Keratinocyte (primary cell): ENCODE data around the gene DIAPH2. TPM values are rescaled to one million over a fixed set of nuclear protein-coding genes. Genes with fewer than 3 reads are reported as not detected.

Experiments
- DNase-seq: peaks from one replicate; pipeline ENCODE4 v3.0.0-alpha.2; 2011; ENCODE audit warnings: low read depth, missing footprints, low spot score
- FAIRE-seq: peaks from 2 replicates; lab custom pipeline; 2011; peaks lifted over from hg19 to GRCh38; lab: Jason Lieb, UNC
- H2AFZ ChIP-seq: 2 replicates; pipeline ENCODE4 v1.6.0; 2012; ENCODE audit warnings: low read length, control low read depth, inconsistent platforms; ENCODE audit not compliant: control insufficient read depth
- H3K27ac ChIP-seq: 2 replicates; pipeline ENCODE4 v1.5.1; 2011; ENCODE audit warnings: low read length; ENCODE audit not compliant: control insufficient read depth, insufficient read depth
- H3K27me3 ChIP-seq: 3 replicates; pipeline ENCODE4 v1.6.0; 2011; ENCODE audit warnings: low read length; ENCODE audit not compliant: control insufficient read depth, insufficient read depth; ENCODE audit errors: extremely low read depth
- H3K36me3 ChIP-seq, 2 experiments: 2 replicates in 1 of 2; 3 replicates in 1 of 2; pipeline ENCODE4 v1.5.1; 2011; ENCODE audit warnings: low read length in 2 of 2, mild to moderate bottlenecking in 1 of 2; ENCODE audit not compliant: control insufficient read depth in 2 of 2, insufficient read depth in 2 of 2; ENCODE audit errors: extremely low read depth in 1 of 2
- H3K4me1 ChIP-seq: 3 replicates; pipeline ENCODE4 v1.5.1; 2011; ENCODE audit warnings: low read length; ENCODE audit not compliant: control insufficient read depth, insufficient read depth; ENCODE audit errors: extremely low read depth
- H3K4me2 ChIP-seq: 3 replicates; pipeline ENCODE4 v1.6.0; 2011; ENCODE audit warnings: low read depth, low read length; ENCODE audit not compliant: control insufficient read depth, insufficient read depth; ENCODE audit errors: extremely low read depth
- H3K4me3 ChIP-seq, 3 experiments: fragments of 200-600 bp in 1 of 3; sonication (generic) in 1 of 3; 2 replicates in 2 of 3; 3 replicates in 1 of 3; pipeline ENCODE4 v1.5.1; 2011 to 2016; ENCODE audit warnings: low read length in 3 of 3, mild to moderate bottlenecking in 3 of 3, control low read depth in 2 of 3, inconsistent platforms in 1 of 3, low read depth in 1 of 3, mixed read lengths in 1 of 3, mixed run types in 1 of 3, moderate library complexity in 1 of 3; ENCODE audit not compliant: control insufficient read depth in 2 of 3, insufficient read depth in 2 of 3; ENCODE audit errors: extremely low read depth in 1 of 3
- H3K79me2 ChIP-seq: 2 replicates; pipeline ENCODE4 v1.6.0; 2012; ENCODE audit warnings: low read length; ENCODE audit not compliant: control insufficient read depth, insufficient read depth
- H3K9ac ChIP-seq: 3 replicates; pipeline ENCODE4 v1.6.0; 2011; ENCODE audit warnings: low read length; ENCODE audit not compliant: control insufficient read depth, insufficient read depth; ENCODE audit errors: extremely low read depth
- H3K9me1 ChIP-seq: 3 replicates; pipeline ENCODE4 v1.6.0; 2011; ENCODE audit warnings: low read length; ENCODE audit not compliant: control insufficient read depth, insufficient read depth; ENCODE audit errors: extremely low read depth
- H3K9me3 ChIP-seq: 2 replicates; pipeline ENCODE4 v1.5.1; 2012; ENCODE audit warnings: low read depth, low read length; ENCODE audit not compliant: control insufficient read depth
- H4K20me1 ChIP-seq: 3 replicates; pipeline ENCODE4 v1.6.0; 2011; ENCODE audit warnings: low read length; ENCODE audit not compliant: control insufficient read depth, insufficient read depth; ENCODE audit errors: extremely low read depth
- EZH2 ChIP-seq: IDR thresholded peaks from one replicate; pipeline ENCODE4 v1.6.1; 2012; ENCODE audit warnings: inconsistent platforms, mild to moderate bottlenecking, low read length, moderate library complexity
- dilution Hi-C: fragments of 300-500 bp; cut with MboI; formaldehyde crosslinking; loops from one replicate; pipeline ENCODE4 v1.7.0; 2020; ENCODE audit warnings: low sequenced_read_pairs; ENCODE audit not compliant: extremely low pct_ligation_motif_present
- polyA plus RNA-seq, 5 experiments: library from polyadenylated mRNA; depleted of rRNA in 3 of 5; stranded (reverse) in 3 of 5; stranded (forward) in 1 of 5; unstranded in 1 of 5; fragments of >200 nt; gene quantifications; 1 replicate in 1 of 5; 2 replicates in 3 of 5; 3 replicates in 1 of 5; pipeline versions ENCODE4 v1.2.1 to v1.2.3, GENCODE V29; 2011 to 2012; ENCODE audit warnings: missing spikeins in 2 of 5, low read depth in 1 of 5, low replicate concordance in 1 of 5
- TF ChIP-seq, protein P1 (sequence below), 3 experiments: IDR thresholded peaks in 1 of 3; conservative IDR thresholded peaks in 1 of 3; optimal IDR thresholded peaks in 1 of 3; 2 replicates in 2 of 3; 3 replicates in 1 of 3; pipeline versions ENCODE3 to v1.5.1; 2011; ENCODE audit warnings: low read length in 3 of 3, mild to moderate bottlenecking in 3 of 3, moderate library complexity in 2 of 3, control low read depth in 1 of 3, inconsistent platforms in 1 of 3; ENCODE audit not compliant: insufficient read depth in 2 of 3; ENCODE audit errors: extremely low read depth in 1 of 3

Gene DIAPH2
- polyA plus RNA-seq, 1 donor (not counting 4 experiments of a cell fraction or from before 2014, with no cell fraction given): 7.4 TPM

DNA sequence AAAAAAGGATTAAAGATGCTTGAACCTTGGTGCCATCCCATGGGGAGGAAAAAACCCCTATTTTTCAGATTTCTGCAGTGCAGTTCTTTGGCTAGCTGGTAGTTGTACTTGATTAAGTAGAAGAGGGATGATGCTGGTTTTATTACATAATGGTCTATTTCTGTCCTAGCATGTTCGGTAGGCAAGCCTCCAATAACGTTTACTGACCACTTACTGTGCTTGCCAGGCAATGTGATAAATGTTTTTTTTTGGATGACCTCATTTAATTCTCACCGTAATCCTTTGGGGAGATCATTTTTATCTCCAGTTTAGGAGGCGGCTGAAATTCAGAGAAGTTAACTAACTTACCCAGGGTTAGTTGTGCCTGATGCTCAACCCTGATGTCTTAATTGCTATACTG is 106.9 kb downstream of the DIAPH2 start:
- Histone ChIP-seq H3K4me1 (no peaks in the 10 kb centered on the region), H3K9me1 (no peaks in the 10 kb centered on the region), H3K4me3 (no peak overlapping the region), H3K36me3 (no peaks in the 10 kb centered on the region), H3K27ac (no peak overlapping the region), H3K27me3 (no peaks in the 10 kb centered on the region), H3K9ac (no peak overlapping the region), H3K79me2 (no peaks in the 10 kb centered on the region), H3K4me2 (no peak overlapping the region), H3K9me3 (no peaks in the 10 kb centered on the region), H4K20me1 (no peaks in the 10 kb centered on the region), H2AFZ (no peak overlapping the region)
- FAIRE-seq (no peak), DNase-seq (no peak)
- TF ChIP-seq, protein P1, sequence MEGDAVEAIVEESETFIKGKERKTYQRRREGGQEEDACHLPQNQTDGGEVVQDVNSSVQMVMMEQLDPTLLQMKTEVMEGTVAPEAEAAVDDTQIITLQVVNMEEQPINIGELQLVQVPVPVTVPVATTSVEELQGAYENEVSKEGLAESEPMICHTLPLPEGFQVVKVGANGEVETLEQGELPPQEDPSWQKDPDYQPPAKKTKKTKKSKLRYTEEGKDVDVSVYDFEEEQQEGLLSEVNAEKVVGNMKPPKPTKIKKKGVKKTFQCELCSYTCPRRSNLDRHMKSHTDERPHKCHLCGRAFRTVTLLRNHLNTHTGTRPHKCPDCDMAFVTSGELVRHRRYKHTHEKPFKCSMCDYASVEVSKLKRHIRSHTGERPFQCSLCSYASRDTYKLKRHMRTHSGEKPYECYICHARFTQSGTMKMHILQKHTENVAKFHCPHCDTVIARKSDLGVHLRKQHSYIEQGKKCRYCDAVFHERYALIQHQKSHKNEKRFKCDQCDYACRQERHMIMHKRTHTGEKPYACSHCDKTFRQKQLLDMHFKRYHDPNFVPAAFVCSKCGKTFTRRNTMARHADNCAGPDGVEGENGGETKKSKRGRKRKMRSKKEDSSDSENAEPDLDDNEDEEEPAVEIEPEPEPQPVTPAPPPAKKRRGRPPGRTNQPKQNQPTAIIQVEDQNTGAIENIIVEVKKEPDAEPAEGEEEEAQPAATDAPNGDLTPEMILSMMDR (optimal IDR thresholded peaks at IDR 0.05 in 1 of 3, IDR thresholded peaks at IDR 0.05 in 1 of 3, conservative IDR thresholded peaks at IDR 0.05 in 1 of 3; ENCODE audit: extremely low read depth in 1 of 3, insufficient read depth in 2 of 3, low read length in 3 of 3): no peak
- no peak for TF ChIP-seq EZH2
- dilution Hi-C loops: no loop called here

DNA sequence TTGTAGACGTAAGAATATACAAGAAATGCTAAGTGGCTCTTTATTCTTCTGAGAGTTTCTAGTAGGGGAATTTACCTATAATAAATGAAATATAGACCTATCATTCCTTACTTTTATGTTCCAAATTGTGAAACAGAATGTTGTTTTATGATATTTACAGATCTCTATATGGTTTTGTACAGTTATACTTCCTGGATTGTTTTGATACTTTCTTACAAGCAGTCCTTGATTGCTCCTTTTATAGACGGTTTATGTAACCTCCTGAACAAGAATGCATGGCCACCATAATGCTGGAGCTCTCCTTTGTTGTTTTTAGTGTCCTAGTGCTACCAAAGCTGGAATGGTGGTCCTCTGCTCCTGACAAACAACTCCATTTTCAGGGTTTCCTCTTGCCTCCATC is 107.4 kb downstream of the DIAPH2 start:
- H3K36me3 ChIP-seq: no peaks in the 10 kb centered on the region
- no peaks in the 10 kb centered on the region for H3K4me1 ChIP-seq
- no peaks in the 10 kb centered on the region for H3K79me2 ChIP-seq
- no peak for TF ChIP-seq EZH2
- TF ChIP-seq, protein P1 (optimal IDR thresholded peaks at IDR 0.05 in 1 of 3, IDR thresholded peaks at IDR 0.05 in 1 of 3, conservative IDR thresholded peaks at IDR 0.05 in 1 of 3; ENCODE audit: extremely low read depth in 1 of 3, insufficient read depth in 2 of 3, low read length in 3 of 3): no peak
- no peak for FAIRE-seq
- H3K9me1 ChIP-seq: no peaks in the 10 kb centered on the region
- H3K27me3 ChIP-seq: no peaks in the 10 kb centered on the region
- H3K27ac ChIP-seq: no peak overlapping the region
- no peaks in the 10 kb centered on the region for H4K20me1 ChIP-seq
- H3K9ac ChIP-seq: no peak overlapping the region
- dilution Hi-C loops: no loop called here
- H3K9me3 ChIP-seq: no peaks in the 10 kb centered on the region
- H3K4me3 ChIP-seq: no peak overlapping the region
- H2AFZ ChIP-seq: no peak overlapping the region
- no peak overlapping the region for H3K4me2 ChIP-seq
- DNase-seq: no peak
